K562 (cell line): ENCODE measurements around the gene ATP6V0A1. TPM values are rescaled to one million over a fixed set of nuclear protein-coding genes. Genes with fewer than 3 reads are reported as not detected.
A peak's percentile ranks its signal among the peaks of the same experiment; 100 is the strongest.

ENCODE experiments used
- ATAC-seq: fragments of 200-7000 bp; cut with Tn5 transposase; 3 replicates; pipeline ENCODE4 v1.9.1; 2020; ENCODE audit warnings: moderate library complexity
- BruUV-seq: library from RNA; stranded (reverse); fragments of 400-500 nt; replicated peaks from 2 replicates; lab custom pipeline; 2021; lab: Mats Ljungman, UMichigan
- CTCF ChIA-PET: fragments of 300-600 bp; formaldehyde crosslinking; extraction: SDS; loops from one replicate; lab custom pipeline; 2021; ENCODE audit warnings: low intra/inter-chr PET ratio; lab: Yijun Ruan, JAX
- POLR2A ChIA-PET: fragments of 300-600, 350-650 bp; sonication (Branson Sonifier 250); formaldehyde crosslinking; extraction: SDS; loops from one replicate; lab custom pipeline; 2021; ENCODE audit warnings: antibody characterized with exemption, inconsistent platforms; lab: Yijun Ruan, JAX
- DNase-seq, 4 experiments: peaks; one replicate each; pipeline versions ENCODE4 v3.0.0 to v3.0.0-alpha.2; 2011 to 2018; ENCODE audit warnings: low spot score in 3 of 4, mixed read lengths in 3 of 4; ENCODE audit errors: extremely low read depth in 1 of 4
- FAIRE-seq: peaks from 2 replicates; lab custom pipeline; 2011; peaks lifted over from hg19 to GRCh38; lab: Jason Lieb, UNC
- H2AFZ ChIP-seq: 2 replicates; pipeline ENCODE4 v1.6.0; 2011; ENCODE audit warnings: low read depth, low read length, control low read depth, inconsistent platforms
- H3K27ac ChIP-seq: fragments of 200-600 bp; 3 replicates; pipeline ENCODE4 v1.8.0; 2011; ENCODE audit warnings: low read depth, mild to moderate bottlenecking, control low read depth, inconsistent platforms, low read length, moderate library complexity, mixed read lengths; ENCODE audit errors: extremely low read depth
- H3K27me3 ChIP-seq, 2 experiments: fragments of 300-600 bp in 1 of 2; 2 replicates in 1 of 2; 3 replicates in 1 of 2; pipeline versions ENCODE4 v1.6.0 to v1.8.0; 2011; ENCODE audit warnings: inconsistent platforms in 2 of 2, low read length in 2 of 2, mild to moderate bottlenecking in 1 of 2, mixed read lengths in 1 of 2, moderate library complexity in 1 of 2; ENCODE audit not compliant: control insufficient read depth in 2 of 2, insufficient read depth in 2 of 2
- H3K36me3 ChIP-seq: fragments of 300-600 bp; 3 replicates; pipeline ENCODE4 v1.8.0; 2011; ENCODE audit warnings: mild to moderate bottlenecking, low read length, inconsistent platforms; ENCODE audit not compliant: control insufficient read depth, insufficient read depth
- H3K4me1 ChIP-seq, 2 experiments: fragments of 200-600 bp in 1 of 2; replicated peaks in 1 of 2; 2 replicates in 1 of 2; 3 replicates in 1 of 2; pipeline versions ENCODE4 v1.5.1 to v1.8.0; 2011; ENCODE audit warnings: inconsistent platforms in 2 of 2, low read length in 2 of 2, mild to moderate bottlenecking in 1 of 2, mixed read lengths in 1 of 2, moderate library complexity in 1 of 2; ENCODE audit not compliant: control insufficient read depth in 2 of 2, insufficient read depth in 2 of 2
- H3K4me2 ChIP-seq: 2 replicates; pipeline ENCODE4 v1.6.1; 2011; ENCODE audit warnings: low read length, control low read depth, inconsistent platforms, mixed read lengths; ENCODE audit not compliant: insufficient read depth
- H3K4me3 ChIP-seq: fragments of 200-600 bp; sonication (generic), shearing (Covaris generic); 2 replicates; pipeline ENCODE4 v1.5.1; 2016; ENCODE audit warnings: control low read depth, inconsistent platforms
- H3K79me2 ChIP-seq: fragments of 200-600 bp; 3 replicates; pipeline ENCODE4 v1.8.0; 2011; ENCODE audit warnings: low read length, inconsistent platforms; ENCODE audit not compliant: control insufficient read depth, insufficient read depth
- H3K9ac ChIP-seq, 2 experiments: 2 replicates each; pipeline versions ENCODE4 v1.6.0 to v1.6.1; 2011; ENCODE audit warnings: low read depth in 2 of 2, low read length in 2 of 2, control low read depth in 1 of 2, inconsistent platforms in 1 of 2, mild to moderate bottlenecking in 1 of 2, mixed read lengths in 1 of 2; ENCODE audit not compliant: insufficient read depth in 1 of 2
- H3K9me1 ChIP-seq: one replicate; pipeline ENCODE4 v1.6.0; 2011; ENCODE audit warnings: inconsistent platforms, mild to moderate bottlenecking, low read length, moderate library complexity; ENCODE audit not compliant: control insufficient read depth, insufficient read depth
- H3K9me3 ChIP-seq: replicated peaks from 2 replicates; pipeline ENCODE4 v1.5.1; 2011; ENCODE audit warnings: low read depth, low read length, inconsistent platforms; ENCODE audit not compliant: control insufficient read depth, insufficient read depth
- H4K20me1 ChIP-seq: replicated peaks from 2 replicates; pipeline ENCODE4 v1.6.1; 2011; ENCODE audit warnings: low read length, inconsistent platforms, mixed read lengths; ENCODE audit not compliant: control insufficient read depth, insufficient read depth
- ATF4 ChIP-seq: fragments of 450-650 bp; formaldehyde crosslinking; IDR thresholded peaks from 2 replicates; pipeline ENCODE4 v1.4.0; 2022; ENCODE audit warnings: mild to moderate bottlenecking, moderate library complexity
- HCFC1 ChIP-seq: IDR thresholded peaks from 2 replicates; pipeline ENCODE4 v1.6.1; 2012; ENCODE audit warnings: low read depth, low read length, improper control_type of control experiment
- PCBP1 ChIP-seq: fragments of 200-400 bp; formaldehyde crosslinking; IDR thresholded peaks from 2 replicates; pipeline ENCODE4 v1.6.1; 2018; ENCODE audit warnings: mild to moderate bottlenecking, low read depth, low read length; ENCODE audit not compliant: poor library complexity, severe bottlenecking
- POLR2G ChIP-seq: fragments of 200-400 bp; formaldehyde crosslinking; IDR thresholded peaks from 2 replicates; pipeline ENCODE4 v1.6.1; 2017; ENCODE audit warnings: low read depth, mild to moderate bottlenecking, antibody characterized with exemption, low read length, moderate library complexity
- RCOR1 ChIP-seq, 2 experiments: IDR thresholded peaks; 2 replicates each; pipeline ENCODE4 v1.6.1; 2012; ENCODE audit warnings: low read depth in 2 of 2, low read length in 2 of 2, borderline replicate concordance in 1 of 2, improper control_type of control experiment in 1 of 2
- ZBTB33 ChIP-seq: sonication (generic); formaldehyde crosslinking; IDR thresholded peaks from 2 replicates; pipeline ENCODE4 v1.8.1; 2023; ENCODE audit warnings: mild to moderate bottlenecking, missing genetic modification reagents
- ZNF507 ChIP-seq: conservative IDR thresholded peaks from 2 replicates; pipeline ENCODE4 v1.6.1; 2017; ENCODE audit warnings: missing genetic modification characterization, missing compliant biosample characterization
- ZNF561 ChIP-seq: fragments of 450-650 bp; formaldehyde crosslinking; conservative IDR thresholded peaks from 2 replicates; pipeline ENCODE4 v1.4.0; 2020; ENCODE audit warnings: mild to moderate bottlenecking, moderate library complexity
- WGBS: fragments of 100-300 bp; shearing (Covaris generic); methylation state at CpG from one replicate; pipeline ENCODE4 v1.1.6; 2016; ENCODE audit warnings: low coverage, mixed read lengths; ENCODE audit not compliant: insufficient coverage; ENCODE audit errors: missing lambda C conversion rate; 5-methylcytosine and 5-hydroxymethylcytosine counted together
- in situ Hi-C: fragments of 300-500 bp; cut with MboI; formaldehyde crosslinking; loops from 4 replicates; pipeline ENCODE4 v1.15.0; 2018; ENCODE audit warnings: inconsistent platforms, mixed read lengths
- intact Hi-C: fragments of 100-400 bp; cut with micrococcal nuclease; formaldehyde crosslinking; loops from 2 replicates; pipeline ENCODE4 v1.14.2; 2022
- polyA plus RNA-seq, 8 experiments: library from polyadenylated mRNA; depleted of rRNA in 4 of 8; stranded (reverse) in 5 of 8; unstranded in 3 of 8; fragments of >200 nt; fragmentation: Nextera tagmentation in 2 of 8; fragmentation: Illumina TruSeq in 1 of 8; extraction: Ambion mirVana in 2 of 8; extraction: Trizol in 1 of 8; gene quantifications; 2 replicates each; pipeline versions ENCODE4 v1.2.1 to v1.2.3, GENCODE V29; 2011 to 2014; ENCODE audit warnings: inconsistent platforms in 1 of 8, missing spikeins in 1 of 8
- total RNA-seq, 7 experiments: library from RNA; depleted of rRNA in 6 of 7; stranded (reverse); fragments of >200 nt in 6 of 7; fragmentation: Illumina TruSeq in 2 of 7; extraction: Trizol in 2 of 7; gene quantifications; 2 replicates each; pipeline versions ENCODE4 v1.2.1 to v1.2.3, GENCODE V29; 2011 to 2021; ENCODE audit warnings: low replicate concordance in 1 of 7

ATP6V0A1 gene
- total and polyA plus RNA-seq, 9 of the 15 experiments (the other 6 are each of a cell fraction or from before 2014, with no cell fraction given) = 11.8 to 158 (median 75.5) TPM

- Histone ChIP-seq H3K4me1 (peaks cover 0 to 35% of the 10 kb centered on the region in 2 experiments; a peak in 3 of 5 replicates), H3K4me2 (no peak overlapping the region)
- intact Hi-C loops = no loop called here
Observed at GRCh38 chr17:42547698-42548069, 89.0 kb downstream of the ATP6V0A1 start.

More at GRCh38 chr17:42547698-42548069, 89.0 kb downstream of the ATP6V0A1 start:
- Histone ChIP-seq H3K27me3 (no peaks in the 10 kb centered on the region), H3K9me1 (no peaks in the 10 kb centered on the region), H2AFZ (no peak overlapping the region), H3K36me3 (peaks cover 14% of the 10 kb centered on the region; the same call in 1 of the 3 replicates), H3K9ac (peak overlapping the region in 1 of 2 experiments; percentile 68; a peak in 2 of 4 replicates), H3K79me2 (no peaks in the 10 kb centered on the region), H3K27ac (no peak overlapping the region), H3K4me3 (no peak overlapping the region), H4K20me1 (no peaks in the 10 kb centered on the region), H3K9me3 (no peaks in the 10 kb centered on the region)
- no TSS peak for BruUV-seq
- no peak for TF ChIP-seq ATF4 (CRISPR knock-in tag)
- no peak for TF ChIP-seq RCOR1 (IDR thresholded peaks at IDR 0.05; ENCODE audit: borderline replicate concordance in 1 of 2, low read depth in 2 of 2, low read length in 2 of 2)
- peak; percentile 1; the same call in 1 of the 2 replicates for TF ChIP-seq POLR2G
- TF ChIP-seq ZNF507 (tag) = no peak
- TF ChIP-seq ZNF561 (CRISPR knock-in tag) = no peak
- TF ChIP-seq PCBP1 = no peak
- no peak for TF ChIP-seq HCFC1
- TF ChIP-seq ZBTB33 = peak; percentile 71; the same call in 1 of the 2 replicates
- in situ Hi-C loops = no loop called here
- no peak for FAIRE-seq
- ATAC-seq = no peak
- no peak for DNase-seq
- CTCF ChIA-PET = no interaction called here
- POLR2A ChIA-PET = interaction anchor here (0.5 to 0.9 kb wide), 3 partner anchors 22 to 739 kb away, joined by 3 read pairs; no protein-coding TSS in a partner anchor
- WGBS = 96% methylated on average over 14 of the region's 14 CpGs
